Lower leg skin (tissue), 3 donors: Measurements from ENCODE around the gene CD82.

Experiments used
- POLR2A ChIP-seq, 2 donors: fragments of 450-650 bp; IDR thresholded peaks; one replicate each; pipeline ENCODE4 v1.6.1; 2016 to 2017; ENCODE audit warnings: antibody characterized with exemption in 2 of 2, mild to moderate bottlenecking in 1 of 2, moderate library complexity in 1 of 2
- TF ChIP-seq, protein P1 (sequence below), 3 donors: fragments of 450-650 bp; IDR thresholded peaks; one replicate each; pipeline ENCODE4 v1.5.1; 2016; ENCODE audit warnings: antibody characterized with exemption in 3 of 3, mild to moderate bottlenecking in 3 of 3, moderate library complexity in 2 of 3

DNA sequence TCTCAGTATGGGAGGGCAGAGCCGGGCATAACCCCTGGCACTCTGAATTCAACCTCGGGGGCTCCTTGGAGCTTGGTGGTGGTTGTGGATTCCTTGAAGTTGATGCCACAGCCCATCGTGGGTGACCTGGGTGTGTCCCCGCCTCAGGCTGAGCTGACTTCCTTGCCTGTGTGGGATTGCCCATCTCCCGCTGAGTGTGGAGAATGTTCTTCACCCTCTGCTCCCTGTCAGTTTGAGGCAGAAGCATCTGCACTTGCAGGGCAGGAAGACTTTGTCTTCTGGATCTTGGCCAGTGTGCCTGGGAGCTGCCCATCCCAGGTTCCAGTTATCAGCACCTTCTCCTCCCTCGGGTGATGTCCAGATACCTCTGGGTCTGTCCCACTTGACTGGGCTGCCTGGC, 25.3 kb downstream of the CD82 start:
- TF ChIP-seq, protein P1, sequence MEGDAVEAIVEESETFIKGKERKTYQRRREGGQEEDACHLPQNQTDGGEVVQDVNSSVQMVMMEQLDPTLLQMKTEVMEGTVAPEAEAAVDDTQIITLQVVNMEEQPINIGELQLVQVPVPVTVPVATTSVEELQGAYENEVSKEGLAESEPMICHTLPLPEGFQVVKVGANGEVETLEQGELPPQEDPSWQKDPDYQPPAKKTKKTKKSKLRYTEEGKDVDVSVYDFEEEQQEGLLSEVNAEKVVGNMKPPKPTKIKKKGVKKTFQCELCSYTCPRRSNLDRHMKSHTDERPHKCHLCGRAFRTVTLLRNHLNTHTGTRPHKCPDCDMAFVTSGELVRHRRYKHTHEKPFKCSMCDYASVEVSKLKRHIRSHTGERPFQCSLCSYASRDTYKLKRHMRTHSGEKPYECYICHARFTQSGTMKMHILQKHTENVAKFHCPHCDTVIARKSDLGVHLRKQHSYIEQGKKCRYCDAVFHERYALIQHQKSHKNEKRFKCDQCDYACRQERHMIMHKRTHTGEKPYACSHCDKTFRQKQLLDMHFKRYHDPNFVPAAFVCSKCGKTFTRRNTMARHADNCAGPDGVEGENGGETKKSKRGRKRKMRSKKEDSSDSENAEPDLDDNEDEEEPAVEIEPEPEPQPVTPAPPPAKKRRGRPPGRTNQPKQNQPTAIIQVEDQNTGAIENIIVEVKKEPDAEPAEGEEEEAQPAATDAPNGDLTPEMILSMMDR (IDR thresholded peaks at IDR 0.05), result no peak
- no peak for TF ChIP-seq POLR2A (IDR thresholded peaks at IDR 0.05)
